GM18858 (cell line): ENCODE data around the gene SLC38A9.

Experiments
- ATAC-seq: cut with Tn5 transposase; IDR thresholded peaks from one replicate; pipeline ENCODE4 v1.9.1; 2021; ENCODE audit not compliant: unreplicated experiment

The SLC38A9 gene

DNA sequence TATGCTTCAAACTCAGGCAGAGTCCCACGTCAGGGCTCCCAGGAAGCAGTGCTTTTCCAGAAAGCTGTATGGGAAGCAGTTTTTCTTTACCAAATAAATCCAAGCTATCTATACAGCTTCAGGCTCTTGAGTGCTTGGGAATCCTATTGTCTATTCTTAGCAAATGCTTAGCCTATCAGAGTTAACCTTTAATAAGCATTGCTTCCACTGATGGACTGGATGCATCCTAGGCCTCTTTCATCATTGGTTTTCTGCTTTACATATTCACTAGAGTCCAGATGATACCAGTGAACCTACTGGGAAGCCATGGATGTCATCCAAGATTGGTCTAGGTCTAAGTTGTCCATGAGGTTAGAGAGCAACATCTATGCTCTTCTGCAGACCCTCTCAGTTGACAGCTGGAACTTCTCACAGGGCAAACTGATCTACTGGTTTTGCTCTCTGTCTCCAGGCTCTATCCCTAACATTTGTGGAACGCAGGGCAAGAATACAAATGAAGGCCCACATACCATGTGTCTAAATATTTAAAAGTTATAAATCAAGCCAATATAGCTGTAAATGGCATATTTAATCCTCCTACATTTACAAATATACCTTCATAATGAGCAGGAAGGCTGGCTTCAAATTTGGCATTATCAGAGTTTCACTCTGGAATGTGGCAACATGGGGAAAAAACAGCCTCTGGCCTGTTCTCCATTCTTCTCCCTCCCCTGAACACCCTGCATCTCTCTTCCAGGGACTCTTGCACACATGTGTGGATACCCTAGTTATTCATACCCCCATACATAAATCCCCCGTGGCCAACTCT is 127.5 kb downstream of the SLC38A9 start:
- ATAC-seq = no peak

DNA sequence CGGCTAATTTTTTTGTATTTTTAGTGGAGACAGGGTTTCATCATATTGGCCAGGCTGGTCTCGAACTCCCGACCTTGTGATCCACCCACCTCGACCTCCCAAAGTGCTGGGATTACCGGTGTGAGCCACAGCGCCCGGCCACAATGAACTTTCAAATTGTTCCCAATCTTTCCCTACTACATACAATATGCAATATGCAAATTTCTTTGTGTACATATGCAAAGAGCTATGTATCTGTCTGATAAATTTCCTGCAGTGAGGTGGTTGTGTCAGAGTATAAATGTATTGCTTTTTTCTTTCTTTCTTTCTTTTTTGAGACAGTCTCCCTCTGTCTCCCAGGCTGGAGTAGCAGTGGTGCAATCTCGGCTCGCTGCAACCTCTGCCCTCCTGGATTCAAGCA is 128.5 kb downstream of the SLC38A9 start:
- no peak for ATAC-seq

DNA sequence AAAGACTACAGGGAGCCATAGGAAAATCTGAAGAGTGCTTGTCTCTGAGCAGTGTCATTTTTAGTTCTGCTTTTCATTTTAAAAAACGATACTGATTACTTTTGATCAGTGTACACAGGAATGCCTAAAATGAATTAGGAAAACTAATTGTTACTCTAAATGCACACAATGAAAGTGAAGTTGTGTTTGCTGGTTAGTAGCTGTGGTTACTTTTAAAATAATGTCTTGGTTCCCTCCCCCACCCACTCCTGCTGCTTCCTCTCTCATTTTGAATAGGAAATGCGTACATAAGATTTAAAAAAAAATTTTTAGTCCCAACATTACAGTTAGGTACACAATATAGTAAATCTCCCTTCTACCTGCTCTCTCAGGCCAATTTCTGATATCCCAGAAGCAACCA is 129.9 kb downstream of the SLC38A9 start:
- no peak for ATAC-seq

GRCh38 chr5:55580042-55580441 is 132.1 kb downstream of the SLC38A9 start:
- ATAC-seq = no peak

DNA sequence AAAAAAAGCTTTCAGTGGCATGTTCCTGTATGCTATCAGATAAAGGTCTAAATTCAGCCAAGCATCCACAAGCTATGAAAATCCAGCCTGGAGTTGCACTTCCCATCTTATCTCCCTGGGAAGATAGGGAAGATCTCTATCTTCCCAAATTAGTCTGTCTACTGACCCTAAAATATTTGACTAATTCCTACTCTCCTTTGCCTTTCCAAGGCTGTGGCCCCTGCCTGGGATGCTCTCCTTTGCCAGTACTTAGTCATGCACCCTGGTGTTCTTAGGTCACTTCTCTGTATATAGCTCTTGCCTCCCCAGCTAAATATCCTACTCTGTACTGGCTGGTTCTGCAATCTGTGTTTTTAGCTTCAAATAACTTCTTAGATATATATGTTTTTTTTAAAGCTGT is 133.4 kb downstream of the SLC38A9 start:
- ATAC-seq = no peak

DNA sequence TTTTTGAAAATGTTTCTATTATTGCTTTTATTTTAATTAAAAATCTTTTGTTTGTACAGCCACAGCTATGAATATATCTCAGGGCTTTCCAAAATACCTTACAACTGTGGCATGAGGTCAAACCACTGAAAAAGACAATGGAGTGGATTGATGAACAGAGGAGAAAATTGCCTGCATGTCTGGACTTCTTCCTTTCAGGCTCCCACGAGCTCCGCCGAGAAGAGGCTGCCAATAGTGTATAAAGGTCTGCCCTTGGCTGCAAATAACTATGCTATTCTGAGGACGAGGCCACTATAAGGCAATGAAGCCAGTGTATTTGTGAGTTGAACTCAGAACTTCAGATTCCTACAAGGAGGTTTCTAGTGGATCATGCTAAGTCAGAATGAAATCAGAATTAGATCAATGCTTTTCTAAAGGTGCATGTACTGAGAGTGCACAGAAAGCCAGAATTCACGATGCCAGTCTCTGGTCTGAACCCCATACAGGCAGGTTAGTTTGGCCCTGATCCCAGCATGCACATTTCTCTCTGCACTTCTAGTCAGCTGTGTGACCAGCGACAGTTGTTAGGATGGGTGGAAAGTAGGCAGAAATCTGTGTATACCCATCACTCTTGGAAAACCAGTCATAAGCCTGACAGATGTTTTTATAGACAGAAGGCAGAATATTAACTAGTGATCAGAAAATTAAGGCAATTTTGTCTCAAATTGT is 134.6 kb downstream of the SLC38A9 start:
- ATAC-seq = no peak

DNA sequence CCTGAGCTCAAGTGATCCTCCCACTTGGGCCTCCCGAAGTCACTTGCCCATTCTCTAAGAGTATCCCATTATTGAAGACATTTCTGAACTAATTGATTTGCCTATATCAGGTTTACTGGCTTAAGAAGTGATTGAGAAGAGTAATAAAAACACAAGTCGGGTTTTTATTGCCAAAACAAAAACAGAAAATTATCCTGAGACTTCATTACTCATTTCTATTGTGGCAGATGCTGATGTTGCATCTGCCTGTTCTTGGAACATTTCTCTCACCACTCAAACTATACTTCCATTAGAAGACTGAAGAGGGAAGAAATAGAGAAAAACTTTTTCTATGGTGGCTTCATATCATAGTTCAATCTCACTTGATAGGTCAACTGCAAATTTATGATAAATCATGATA is 135.5 kb downstream of the SLC38A9 start:
- no peak for ATAC-seq
